HCT116 (cell line): ENCODE data around the gene PLK2. TPM values are rescaled to one million over a fixed set of nuclear protein-coding genes. Genes with fewer than 3 reads are reported as not detected.

Experiments
- ATAC-seq: fragments of 200-7000 bp; cut with Tn5 transposase; 2 replicates; pipeline ENCODE4 v1.9.1; 2020; ENCODE audit warnings: mild to moderate bottlenecking, moderate library complexity
- BruUV-seq: library from RNA; stranded (reverse); fragments of 400-500 nt; replicated peaks from 2 replicates; lab custom pipeline; 2021; lab: Mats Ljungman, UMichigan
- CTCF ChIA-PET: fragments of 300-600 bp; sonication (Branson Sonifier 250); formaldehyde crosslinking; loops from one replicate; lab custom pipeline; 2021; ENCODE audit warnings: antibody characterized with exemption; lab: Charles Lee
- POLR2A ChIA-PET: fragments of 300-600, 350-600 bp; sonication (Branson Sonifier 250); formaldehyde crosslinking; loops from one replicate; lab custom pipeline; 2021; ENCODE audit warnings: antibody characterized with exemption; lab: Charles Lee
- RAD21 ChIA-PET, 2 experiments: fragments of 300-600 bp; sonication (Branson Sonifier 250); formaldehyde crosslinking; loops; one replicate each; lab custom pipeline; 2023; ENCODE audit warnings: low total read pairs in 2 of 2; ENCODE audit not compliant: uncharacterized antibody in 2 of 2, unreplicated experiment in 2 of 2, low non-redundant PET in 1 of 2; lab: Charles Lee
- DNase-seq: peaks from one replicate; pipeline ENCODE4 v3.0.0-alpha.2; 2010; ENCODE audit warnings: low read depth, low spot score
- H2AFZ ChIP-seq: fragments of 200-600 bp; shearing (Covaris generic), sonication (generic); 2 replicates; pipeline ENCODE4 v1.6.1; 2017; ENCODE audit warnings: low read depth, mixed run types, mixed read lengths, antibody characterized with exemption, low read length; ENCODE audit not compliant: poor library complexity, severe bottlenecking
- H3K27ac ChIP-seq: 2 replicates; pipeline ENCODE4 v1.5.1; 2012; ENCODE audit warnings: low read depth, low read length
- H3K27me3 ChIP-seq: fragments of 200-600 bp; sonication (generic); 2 replicates; pipeline ENCODE4 v1.6.1; 2016; ENCODE audit warnings: mixed run types, low read length, mixed read lengths; ENCODE audit not compliant: insufficient read depth
- H3K36me3 ChIP-seq, 2 experiments: fragments of 200-500 bp in 1 of 2; fragments of 200-600 bp in 1 of 2; sonication (Bioruptor generic) in 1 of 2; sonication (generic) in 1 of 2; 2 replicates each; pipeline versions ENCODE4 v1.5.1 to v1.6.1; 2014 to 2016; ENCODE audit warnings: low read length in 2 of 2, inconsistent platforms in 1 of 2, mixed read lengths in 1 of 2, mixed run types in 1 of 2; ENCODE audit not compliant: insufficient read depth in 2 of 2, control insufficient read depth in 1 of 2
- H3K4me1 ChIP-seq, 2 experiments: fragments of 200-600 bp in 1 of 2; sonication (generic) in 1 of 2; 2 replicates each; pipeline versions ENCODE4 v1.5.1 to v1.6.1; 2012 to 2017; ENCODE audit warnings: low read length in 2 of 2, inconsistent platforms in 1 of 2, mild to moderate bottlenecking in 1 of 2, mixed read lengths in 1 of 2, mixed run types in 1 of 2, moderate library complexity in 1 of 2; ENCODE audit not compliant: insufficient read depth in 2 of 2, control insufficient read depth in 1 of 2
- H3K4me2 ChIP-seq: fragments of 200-600 bp; sonication (generic); 2 replicates; pipeline ENCODE4 v1.6.1; 2017; ENCODE audit warnings: mixed run types, low read length, mixed read lengths
- H3K4me3 ChIP-seq, 2 experiments: fragments of 200-600 bp in 1 of 2; sonication (generic) in 1 of 2; replicated peaks in 1 of 2; 2 replicates each; pipeline ENCODE4 v1.5.1; 2011 to 2016; ENCODE audit warnings: low read length in 2 of 2, control low read depth in 1 of 2, low read depth in 1 of 2, mild to moderate bottlenecking in 1 of 2, mixed read lengths in 1 of 2, mixed run types in 1 of 2
- H3K79me2 ChIP-seq: fragments of 200-600 bp; sonication (generic); 2 replicates; pipeline ENCODE4 v1.6.1; 2017; ENCODE audit warnings: mild to moderate bottlenecking, mixed run types, low read length, moderate library complexity, mixed read lengths; ENCODE audit not compliant: insufficient read depth
- H3K9ac ChIP-seq: fragments of 200-600 bp; sonication (generic); 2 replicates; pipeline ENCODE4 v1.6.1; 2016; ENCODE audit warnings: low read length, mixed read lengths
- H3K9me2 ChIP-seq: fragments of 200-600 bp; sonication (generic), shearing (Covaris generic); 2 replicates; pipeline ENCODE4 v1.6.1; 2017; ENCODE audit warnings: mixed run types, mild to moderate bottlenecking, moderate library complexity; ENCODE audit not compliant: insufficient read depth
- H3K9me3 ChIP-seq, 2 experiments: fragments of 200-500 bp in 1 of 2; fragments of 200-600 bp in 1 of 2; sonication (Bioruptor generic) in 1 of 2; sonication (generic) in 1 of 2; 2 replicates each; pipeline ENCODE4 v1.6.1; 2014 to 2017; ENCODE audit warnings: low read length in 2 of 2, mixed read lengths in 2 of 2, inconsistent platforms in 1 of 2, low read depth in 1 of 2, mild to moderate bottlenecking in 1 of 2, mixed run types in 1 of 2, moderate library complexity in 1 of 2; ENCODE audit not compliant: control insufficient read depth in 1 of 2, insufficient read depth in 1 of 2
- H4K20me1 ChIP-seq: fragments of 200-600 bp; sonication (generic), shearing (Covaris generic); 2 replicates; pipeline ENCODE4 v1.6.1; 2017; ENCODE audit warnings: mixed run types, mild to moderate bottlenecking, moderate library complexity; ENCODE audit not compliant: insufficient read depth
- ATF3 ChIP-seq: IDR thresholded peaks from 2 replicates; pipeline ENCODE4 v1.6.1; 2012
- CBX3 ChIP-seq: IDR thresholded peaks from 2 replicates; pipeline ENCODE4 v1.6.1; 2012; ENCODE audit warnings: low read depth
- ELF1 ChIP-seq: IDR thresholded peaks from 2 replicates; pipeline ENCODE4 v1.6.1; 2012; ENCODE audit warnings: low read depth, borderline replicate concordance
- EZH2phosphoT487 ChIP-seq: fragments of 200-600 bp; IDR thresholded peaks from 2 replicates; pipeline ENCODE4 v1.6.1; 2018; ENCODE audit warnings: antibody characterized with exemption, borderline replicate concordance
- FOSL1 ChIP-seq: IDR thresholded peaks from 2 replicates; pipeline ENCODE4 v1.6.1; 2012; ENCODE audit warnings: low read depth
- JUND ChIP-seq: IDR thresholded peaks from 2 replicates; pipeline ENCODE4 v1.6.1; 2012
- POLR2AphosphoS5 ChIP-seq: IDR thresholded peaks from 2 replicates; pipeline ENCODE4 v1.6.1; 2011; ENCODE audit warnings: mild to moderate bottlenecking, low read depth, low read length, moderate library complexity
- RAD21 ChIP-seq: IDR thresholded peaks from 2 replicates; pipeline ENCODE4 v1.6.1; 2012; ENCODE audit warnings: low read depth, mild to moderate bottlenecking
- SIN3A ChIP-seq: IDR thresholded peaks from 2 replicates; pipeline ENCODE4 v1.6.1; 2012; ENCODE audit warnings: low read depth
- SP1 ChIP-seq: IDR thresholded peaks from 2 replicates; pipeline ENCODE4 v1.6.1; 2012; ENCODE audit warnings: low read depth
- SRF ChIP-seq: IDR thresholded peaks from 2 replicates; pipeline ENCODE4 v1.6.1; 2012; ENCODE audit warnings: low read depth
- TCF7L2 ChIP-seq: IDR thresholded peaks from 2 replicates; pipeline ENCODE4 v1.7.0; 2011; ENCODE audit warnings: borderline replicate concordance, inconsistent platforms; ENCODE audit not compliant: insufficient read depth, insufficient read length; ENCODE audit errors: extremely low read depth
- YY1 ChIP-seq: IDR thresholded peaks from 2 replicates; pipeline ENCODE4 v1.6.1; 2011; ENCODE audit warnings: low read length, low read depth, moderate library complexity, mild to moderate bottlenecking; ENCODE audit not compliant: insufficient replicate concordance; ENCODE audit errors: extremely low read depth
- intact Hi-C: fragments of 100-400 bp; cut with micrococcal nuclease; formaldehyde crosslinking; loops from 2 replicates; pipeline ENCODE4 v1.10.0; 2022
- total RNA-seq: library from RNA; stranded (reverse); gene quantifications from one replicate; pipeline ENCODE4 v1.2.1, GENCODE V29; 2021; ENCODE audit not compliant: unreplicated experiment
- TF ChIP-seq, protein P1 (sequence below), 3 experiments: fragments of 200-600 bp in 1 of 3; sonication (generic) in 1 of 3; IDR thresholded peaks in 2 of 3; conservative IDR thresholded peaks in 1 of 3; 2 replicates each; pipeline ENCODE4 v1.5.1; 2012 to 2017; ENCODE audit warnings: low read depth in 2 of 3, low read length in 2 of 3, antibody characterized with exemption in 1 of 3, borderline replicate concordance in 1 of 3, control low read depth in 1 of 3, mild to moderate bottlenecking in 1 of 3, mixed read lengths in 1 of 3, mixed run types in 1 of 3, moderate library complexity in 1 of 3; ENCODE audit not compliant: insufficient read depth in 1 of 3

Gene PLK2
- total RNA-seq, 1 experiment from 2014 or later = 54.6 TPM

DNA sequence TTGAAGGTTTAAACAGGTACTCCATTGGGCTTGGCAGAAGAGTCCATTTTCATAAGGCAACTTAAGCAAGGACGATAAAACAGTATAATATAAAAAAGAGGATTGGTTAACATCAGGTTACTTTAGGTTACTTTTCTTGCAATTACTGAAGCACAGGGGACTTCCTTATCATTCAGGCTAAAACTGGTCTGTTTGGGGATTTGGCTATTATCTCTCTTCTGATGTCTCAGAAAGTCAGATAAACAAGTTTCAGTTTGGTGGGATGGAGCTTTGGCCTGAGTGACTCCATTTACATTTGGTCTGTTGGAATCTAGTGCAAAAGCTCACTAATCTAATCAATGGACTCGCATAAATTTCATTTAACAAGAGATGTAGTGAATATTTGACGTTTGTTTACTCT lies 39.3 kb upstream of the PLK2 start:
- ChIA-PET RAD21 (no interaction called here), POLR2A (no interaction called here), CTCF (interaction anchor here (1.2 to 9.9 kb wide), 2 partner anchors 349 to 353 kb away, joined by 3 to 83 read pairs; no protein-coding TSS in a partner anchor)
- Histone ChIP-seq H4K20me1 (no peaks in the 10 kb centered on the region), H3K4me3 (no peak overlapping the region), H3K27me3 (peaks cover 19% of the 10 kb centered on the region; the same call in 1 of the 2 replicates), H3K9me2 (no peaks in the 10 kb centered on the region), H3K9me3 (no peaks in the 10 kb centered on the region), H3K79me2 (no peaks in the 10 kb centered on the region), H3K27ac (no peak overlapping the region), H3K9ac (no peak overlapping the region), H3K36me3 (no peaks in the 10 kb centered on the region), H3K4me2 (no peak overlapping the region), H3K4me1 (no peaks in the 10 kb centered on the region), H2AFZ (no peak overlapping the region)
- TF ChIP-seq ATF3 (no peak), EZH2phosphoT487 (no peak), CBX3 (no peak), SRF (no peak), TCF7L2 (no peak), POLR2AphosphoS5 (no peak), FOSL1 (no peak), RAD21 (no peak), YY1 (no peak), JUND (no peak), SP1 (no peak), ELF1 (no peak), SIN3A (no peak)
- TF ChIP-seq, protein P1, sequence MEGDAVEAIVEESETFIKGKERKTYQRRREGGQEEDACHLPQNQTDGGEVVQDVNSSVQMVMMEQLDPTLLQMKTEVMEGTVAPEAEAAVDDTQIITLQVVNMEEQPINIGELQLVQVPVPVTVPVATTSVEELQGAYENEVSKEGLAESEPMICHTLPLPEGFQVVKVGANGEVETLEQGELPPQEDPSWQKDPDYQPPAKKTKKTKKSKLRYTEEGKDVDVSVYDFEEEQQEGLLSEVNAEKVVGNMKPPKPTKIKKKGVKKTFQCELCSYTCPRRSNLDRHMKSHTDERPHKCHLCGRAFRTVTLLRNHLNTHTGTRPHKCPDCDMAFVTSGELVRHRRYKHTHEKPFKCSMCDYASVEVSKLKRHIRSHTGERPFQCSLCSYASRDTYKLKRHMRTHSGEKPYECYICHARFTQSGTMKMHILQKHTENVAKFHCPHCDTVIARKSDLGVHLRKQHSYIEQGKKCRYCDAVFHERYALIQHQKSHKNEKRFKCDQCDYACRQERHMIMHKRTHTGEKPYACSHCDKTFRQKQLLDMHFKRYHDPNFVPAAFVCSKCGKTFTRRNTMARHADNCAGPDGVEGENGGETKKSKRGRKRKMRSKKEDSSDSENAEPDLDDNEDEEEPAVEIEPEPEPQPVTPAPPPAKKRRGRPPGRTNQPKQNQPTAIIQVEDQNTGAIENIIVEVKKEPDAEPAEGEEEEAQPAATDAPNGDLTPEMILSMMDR (IDR thresholded peaks at IDR 0.05 in 2 of 3, conservative IDR thresholded peaks at IDR 0.05 in 1 of 3; ENCODE audit: borderline replicate concordance in 1 of 3, insufficient read depth in 1 of 3, low read depth in 2 of 3, low read length in 2 of 3) = no peak
- BruUV-seq = no TSS peak
- intact Hi-C loops = loop anchor here (5.0 to 10.0 kb wide), 2 partner anchors 216 to 508 kb away; no protein-coding TSS in a partner anchor
- DNase-seq = no peak
- ATAC-seq = no peak
